Measurements from ENCODE around the gene CCDC127.

Gene CCDC127

DNA sequence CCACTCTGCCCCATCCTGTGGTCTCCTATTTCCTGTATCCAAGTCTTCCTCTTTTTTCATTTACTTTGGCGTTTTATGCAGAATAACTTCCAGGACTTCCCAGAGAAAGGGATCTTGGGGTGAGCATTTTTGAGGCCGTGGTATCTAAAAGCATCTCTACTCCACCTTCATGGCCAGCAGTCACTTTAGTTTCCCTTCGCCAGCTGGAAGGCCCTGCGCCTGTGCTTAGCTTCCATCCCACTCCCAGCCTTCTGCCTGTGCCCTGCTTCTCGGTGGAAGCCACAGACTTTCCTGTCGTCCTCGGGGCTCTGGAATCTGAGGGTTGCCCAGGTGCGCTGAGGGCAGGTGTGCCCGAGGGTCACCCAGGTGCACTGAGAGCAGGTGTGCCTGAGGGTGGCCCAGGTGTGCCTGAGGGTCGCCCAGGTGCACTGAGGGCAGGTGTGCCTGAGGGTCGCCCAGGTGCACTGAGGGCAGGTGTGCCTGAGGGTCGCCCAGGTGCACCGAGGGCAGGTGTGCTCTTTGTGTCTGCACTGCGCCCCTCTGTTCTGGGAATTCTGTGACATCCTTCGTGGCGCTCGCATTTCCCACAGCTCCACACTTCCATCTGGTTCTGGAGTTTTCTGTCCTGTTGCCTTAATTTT lies 59.0 kb downstream of the CCDC127 start:
- DNase-seq (ENCODE audit: low read depth in 3 of 3), result no peak

GRCh38 chr5:157801-158200 lies 60.2 kb downstream of the CCDC127 start:
- DNase-seq (ENCODE audit: low read depth in 3 of 3), result no peak

DNA sequence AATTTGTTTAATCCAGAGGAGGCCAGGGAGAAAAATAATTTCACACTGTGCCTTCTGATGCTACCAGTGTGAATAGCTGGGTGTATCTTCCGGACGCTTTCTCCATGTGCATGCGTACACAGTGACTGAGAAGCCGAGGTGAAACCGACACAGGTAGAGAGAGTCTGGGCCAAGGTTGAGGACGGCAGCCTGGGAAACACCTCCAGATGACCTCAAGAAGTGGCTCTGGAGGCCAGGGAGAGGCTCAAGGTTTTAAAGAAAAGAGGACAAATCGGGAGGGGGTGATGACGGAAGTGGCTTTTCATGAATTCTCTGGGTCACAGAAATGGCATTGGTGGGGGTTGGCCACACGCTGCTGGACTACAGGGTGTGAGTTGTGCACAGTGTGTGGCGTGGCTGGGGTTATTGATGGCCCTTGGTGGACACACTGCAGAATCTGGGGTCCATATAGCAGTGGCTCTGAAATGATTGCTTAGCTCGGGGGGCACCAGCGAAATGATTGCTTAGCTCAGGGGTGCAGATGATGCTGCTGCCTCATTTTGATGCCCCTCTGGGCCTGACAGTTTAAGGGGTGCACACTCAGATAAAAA lies 60.7 kb downstream of the CCDC127 start:
- DNase-seq (ENCODE audit: low read depth in 3 of 3), result no peak

- DNase-seq (ENCODE audit: low read depth in 3 of 3), result no peak
Observed at GRCh38 chr5:156411-157072, 61.4 kb downstream of the CCDC127 start.

GRCh38 chr5:155651-156410 lies 62.1 kb downstream of the CCDC127 start:
- DNase-seq (ENCODE audit: low read depth in 3 of 3), result no peak

GRCh38 chr5:154826-155225 lies 63.1 kb downstream of the CCDC127 start:
- no peak for DNase-seq (ENCODE audit: low read depth in 3 of 3)

DNA sequence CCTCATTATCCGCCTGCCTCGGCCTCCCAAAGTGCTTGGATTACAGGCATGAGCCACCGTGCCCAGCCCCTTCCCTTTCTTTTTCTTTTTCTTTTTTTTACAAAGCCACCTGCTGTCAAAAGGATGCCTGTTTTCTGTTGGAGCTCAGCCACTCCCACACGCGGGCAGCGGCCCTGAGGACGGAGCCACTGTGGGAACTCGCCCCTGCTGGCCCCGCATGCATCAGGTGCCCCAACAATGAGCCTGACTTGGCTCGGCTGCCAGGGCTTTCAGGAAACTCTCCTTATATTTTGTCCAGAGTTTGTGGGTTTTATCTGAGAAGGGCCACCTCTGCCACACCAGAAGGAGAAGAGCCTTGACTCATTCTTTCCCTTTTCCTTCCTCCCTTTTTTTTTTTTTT lies 63.7 kb downstream of the CCDC127 start:
- DNase-seq (ENCODE audit: low read depth in 3 of 3), result no peak

DNA sequence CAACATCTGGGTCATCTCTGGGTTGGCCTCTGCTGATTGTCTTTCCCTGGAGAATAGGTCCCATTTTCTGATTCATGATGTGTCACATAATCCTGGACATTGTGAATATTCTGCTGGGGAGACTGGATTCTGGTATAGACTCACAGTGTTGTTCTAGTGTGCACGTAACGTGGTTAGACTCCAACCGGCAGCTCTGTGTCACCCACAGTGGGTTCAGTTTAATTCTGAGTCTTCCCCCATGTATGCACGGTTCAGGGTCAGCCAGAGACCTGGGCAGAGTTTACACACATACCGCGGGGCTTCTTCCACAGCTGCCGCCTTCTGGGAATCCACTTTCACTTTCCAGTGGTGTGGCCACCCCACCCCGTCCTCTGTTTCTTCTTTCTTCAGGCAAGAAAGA lies 64.7 kb downstream of the CCDC127 start:
- DNase-seq (ENCODE audit: low read depth in 3 of 3), result no peak

DNA sequence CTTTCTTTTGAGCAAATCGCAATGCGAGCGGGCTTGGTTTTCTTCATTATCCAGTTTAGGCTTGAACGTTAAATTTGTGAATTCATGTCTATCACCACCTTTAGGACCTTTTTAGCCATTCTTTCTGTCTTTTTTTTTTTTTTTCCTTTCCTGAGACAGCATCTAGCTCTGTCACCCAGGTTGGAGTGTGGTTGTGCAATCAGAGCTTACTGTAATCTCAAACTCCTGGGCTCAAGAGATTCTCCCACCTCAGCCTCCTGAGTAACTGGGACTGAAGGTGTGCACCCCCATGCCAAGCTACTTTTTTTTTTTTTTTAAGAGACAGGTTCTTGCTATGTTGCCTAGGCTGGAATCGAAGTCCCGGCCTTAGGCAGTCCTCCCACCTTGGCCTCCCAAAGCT lies 65.9 kb downstream of the CCDC127 start:
- DNase-seq (ENCODE audit: low read depth in 3 of 3), result no peak

DNA sequence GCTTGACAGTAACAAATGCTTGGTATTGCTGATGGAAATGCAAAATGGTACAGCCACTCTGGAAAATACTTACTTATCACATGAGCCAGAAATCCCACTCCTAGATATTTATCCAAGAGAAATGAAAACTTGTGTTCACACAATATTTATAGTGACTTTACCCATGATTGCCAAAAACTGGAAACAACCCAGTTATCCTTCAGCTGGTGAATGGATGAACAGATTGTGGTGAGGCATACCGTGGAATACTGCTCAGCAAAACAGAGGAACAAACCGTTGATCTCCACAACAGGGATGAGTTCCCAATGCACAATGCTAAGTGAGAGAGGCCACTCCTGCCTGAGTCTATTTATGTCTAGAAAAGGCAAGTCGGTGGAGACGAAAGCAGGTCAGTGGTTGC lies 67.2 kb downstream of the CCDC127 start:
- DNase-seq (ENCODE audit: low read depth in 3 of 3), result no peak

DNA sequence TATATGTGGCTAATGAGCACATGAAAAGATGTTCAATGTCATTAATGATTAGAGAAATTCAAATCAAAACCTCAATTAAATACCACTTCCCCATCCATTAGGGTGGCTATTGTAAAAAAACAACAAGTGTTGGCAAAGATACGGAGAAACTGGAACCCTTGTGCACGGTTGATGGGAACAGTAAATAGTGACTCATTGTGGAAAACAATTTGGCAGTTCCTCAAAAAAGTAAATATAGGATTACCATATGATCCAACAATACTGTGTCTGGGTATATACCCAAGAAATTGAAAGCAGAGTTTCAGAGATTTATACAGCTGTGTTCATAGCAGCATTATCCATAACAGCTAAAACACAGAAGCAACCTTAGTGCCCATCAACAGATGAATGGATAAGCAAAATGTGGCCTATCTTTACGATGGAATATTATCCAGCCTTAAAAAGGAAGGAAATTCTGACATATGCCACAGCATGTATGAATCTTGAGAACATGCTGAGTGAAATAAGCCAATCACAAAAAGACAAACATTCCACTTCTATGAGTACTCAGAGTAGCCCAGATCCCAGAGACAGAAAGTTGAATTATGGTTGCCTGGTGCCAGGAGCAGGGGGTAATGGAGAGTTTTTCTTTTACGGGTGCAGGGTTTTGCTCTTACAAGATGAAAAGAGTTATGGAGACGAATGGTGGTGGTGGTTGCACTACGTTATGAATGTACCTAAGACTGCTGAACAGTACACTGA lies 68.0 kb downstream of the CCDC127 start:
- DNase-seq (ENCODE audit: low read depth in 3 of 3), result no peak

DNA sequence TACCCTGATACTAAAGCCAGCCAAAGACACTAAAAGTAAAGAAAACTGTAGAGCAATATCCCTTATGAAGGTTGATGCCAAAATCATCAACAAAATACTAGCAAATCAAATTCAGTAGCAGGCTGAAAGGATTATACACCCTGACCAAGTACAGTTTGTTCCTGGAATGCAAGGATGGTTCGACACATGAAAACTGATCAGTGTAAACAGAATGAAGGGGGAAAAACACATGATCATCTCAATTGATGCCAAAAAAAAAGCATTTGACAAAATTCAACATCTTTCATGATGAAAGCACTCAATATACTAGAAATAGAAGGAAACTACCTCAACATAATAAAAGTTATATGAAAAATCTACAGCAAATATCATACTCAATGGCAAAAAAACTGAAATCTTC lies 70.2 kb downstream of the CCDC127 start:
- DNase-seq (ENCODE audit: low read depth in 3 of 3), result no peak

All from stimulated activated CD4-positive, alpha-beta T cell treated with anti-CD3 and anti-CD28 coated beads, TNF-alpha, amount 100 ng/mL, for 48 hours (primary cell).